HCT116 (cell line): Measurements from ENCODE around the gene ACTRT3.

Experiments used
- EZH2 ChIP-seq: fragments of 200-600 bp; sonication (generic); IDR thresholded peaks from 2 replicates; pipeline ENCODE4 v1.6.1; 2017; ENCODE audit warnings: antibody characterized with exemption, mixed run types
- POLR2A ChIP-seq: IDR thresholded peaks from 2 replicates; pipeline ENCODE4 v1.7.0; 2011; ENCODE audit warnings: borderline replicate concordance; ENCODE audit not compliant: insufficient read depth, insufficient read length; ENCODE audit errors: extremely low read depth
- TF ChIP-seq, protein P1 (sequence below), 3 experiments: fragments of 200-600 bp in 1 of 3; sonication (generic) in 1 of 3; IDR thresholded peaks in 2 of 3; conservative IDR thresholded peaks in 1 of 3; 2 replicates each; pipeline ENCODE4 v1.5.1; 2012 to 2017; ENCODE audit warnings: low read depth in 2 of 3, low read length in 2 of 3, antibody characterized with exemption in 1 of 3, borderline replicate concordance in 1 of 3, control low read depth in 1 of 3, mild to moderate bottlenecking in 1 of 3, mixed read lengths in 1 of 3, mixed run types in 1 of 3, moderate library complexity in 1 of 3; ENCODE audit not compliant: insufficient read depth in 1 of 3

DNA sequence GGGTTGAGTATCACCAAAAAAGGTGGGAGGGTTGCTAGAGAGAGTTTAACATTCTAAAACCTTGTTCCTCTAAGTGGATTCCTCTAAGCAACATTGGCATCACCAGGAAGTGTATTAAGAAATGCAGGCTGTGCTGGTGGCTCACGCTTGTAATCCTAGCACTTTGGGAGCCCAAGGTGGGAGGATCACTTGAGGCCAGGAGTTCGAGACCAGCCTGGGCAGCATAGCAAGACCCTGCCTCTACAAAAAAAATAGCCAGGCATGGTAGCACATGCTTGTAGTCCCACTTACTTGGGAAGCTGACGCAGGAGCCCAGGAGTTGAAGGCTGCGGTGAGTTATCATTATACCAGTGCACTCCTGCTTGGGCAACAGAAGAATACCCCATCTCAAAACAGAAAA lies 8.5 kb upstream of the ACTRT3 start:
- no peak for TF ChIP-seq EZH2
- no peak for TF ChIP-seq POLR2A
- TF ChIP-seq, protein P1, sequence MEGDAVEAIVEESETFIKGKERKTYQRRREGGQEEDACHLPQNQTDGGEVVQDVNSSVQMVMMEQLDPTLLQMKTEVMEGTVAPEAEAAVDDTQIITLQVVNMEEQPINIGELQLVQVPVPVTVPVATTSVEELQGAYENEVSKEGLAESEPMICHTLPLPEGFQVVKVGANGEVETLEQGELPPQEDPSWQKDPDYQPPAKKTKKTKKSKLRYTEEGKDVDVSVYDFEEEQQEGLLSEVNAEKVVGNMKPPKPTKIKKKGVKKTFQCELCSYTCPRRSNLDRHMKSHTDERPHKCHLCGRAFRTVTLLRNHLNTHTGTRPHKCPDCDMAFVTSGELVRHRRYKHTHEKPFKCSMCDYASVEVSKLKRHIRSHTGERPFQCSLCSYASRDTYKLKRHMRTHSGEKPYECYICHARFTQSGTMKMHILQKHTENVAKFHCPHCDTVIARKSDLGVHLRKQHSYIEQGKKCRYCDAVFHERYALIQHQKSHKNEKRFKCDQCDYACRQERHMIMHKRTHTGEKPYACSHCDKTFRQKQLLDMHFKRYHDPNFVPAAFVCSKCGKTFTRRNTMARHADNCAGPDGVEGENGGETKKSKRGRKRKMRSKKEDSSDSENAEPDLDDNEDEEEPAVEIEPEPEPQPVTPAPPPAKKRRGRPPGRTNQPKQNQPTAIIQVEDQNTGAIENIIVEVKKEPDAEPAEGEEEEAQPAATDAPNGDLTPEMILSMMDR (IDR thresholded peaks at IDR 0.05 in 2 of 3, conservative IDR thresholded peaks at IDR 0.05 in 1 of 3; ENCODE audit: borderline replicate concordance in 1 of 3, insufficient read depth in 1 of 3, low read depth in 2 of 3, low read length in 2 of 3): no peak
